Measurements from ENCODE around the gene PRLR. TPM values are rescaled to one million over a fixed set of nuclear protein-coding genes. Genes with fewer than 3 reads are reported as not detected.
"Not testable (repeated sequence)": the region's sequence is repeated elsewhere in the genome, so short reads cannot be mapped to it uniquely, and the experiment has no call there.

PRLR gene
- total and polyA plus RNA-seq, 2 of the 8 experiments (the other 6 are each of a cell fraction or from before 2014, with no cell fraction given): 0.53 to 2.5 TPM

GRCh38 chr5:35246411-35246810 is 16.1 kb upstream of the PRLR start (continued):
- TF ChIP-seq PHF8 (conservative IDR thresholded peaks at IDR 0.05; ENCODE audit: low read depth, low read length): no peak
- no peak for TF ChIP-seq ZNF274 (IDR thresholded peaks at IDR 0.05; ENCODE audit: borderline replicate concordance, extremely low read depth, low read length)

GRCh38 chr5:35245371-35245770 is 15.1 kb upstream of the PRLR start:
- H2BK15ac ChIP-seq (ENCODE audit: low read length); H4K8ac ChIP-seq (ENCODE audit: extremely low read depth, insufficient read depth, low read length); H2AK5ac ChIP-seq (ENCODE audit: low read depth, low read length); H4K20me1 ChIP-seq (replicated peaks in 1 of 2; ENCODE audit: control insufficient read depth in 1 of 2, insufficient read depth in 2 of 2, low read length in 2 of 2); H3K4me3 ChIP-seq (ENCODE audit: extremely low read depth in 1 of 4, insufficient read depth in 2 of 4, low read depth in 3 of 4, low read length in 4 of 4); DNase-seq (ENCODE audit: low read depth in 1 of 2, low spot score in 2 of 2); H3K36me3 ChIP-seq (ENCODE audit: control insufficient read depth in 2 of 4, insufficient read depth in 4 of 4, low read length in 3 of 4); H2AFZ ChIP-seq (ENCODE audit: low read length); H3K79me1 ChIP-seq (ENCODE audit: low read depth, low read length); H2BK12ac ChIP-seq (ENCODE audit: low read depth, low read length); H2BK20ac ChIP-seq (ENCODE audit: low read length); H3K14ac ChIP-seq (ENCODE audit: insufficient read length); H3K9ac ChIP-seq (replicated peaks in 1 of 4; ENCODE audit: extremely low read depth in 1 of 4, low read depth in 3 of 4, low read length in 3 of 4); H3K9me3 ChIP-seq (ENCODE audit: insufficient read depth in 2 of 2, low read depth in 1 of 2, low read length in 1 of 2); H3K4ac ChIP-seq (replicated peaks; ENCODE audit: insufficient read length, low read depth, low read length); H3K18ac ChIP-seq (ENCODE audit: extremely low read depth, low read length); H3K27me3 ChIP-seq (replicated peaks in 1 of 4; ENCODE audit: control insufficient read depth in 3 of 4, extremely low read depth in 1 of 4, insufficient read depth in 3 of 4, low read length in 3 of 4); H3K4me2 ChIP-seq (ENCODE audit: insufficient read depth in 1 of 2, low read depth in 2 of 2, low read length in 2 of 2); H4K5ac ChIP-seq (ENCODE audit: insufficient read length, low read depth, low read length); H3K27ac ChIP-seq (ENCODE audit: low read depth, low read length); H3K4me1 ChIP-seq (replicated peaks in 1 of 4; ENCODE audit: control insufficient read depth in 3 of 4, insufficient read depth in 4 of 4, low read length in 3 of 4); H4K91ac ChIP-seq (replicated peaks; ENCODE audit: insufficient read length, low read length); H3K56ac ChIP-seq (replicated peaks; ENCODE audit: insufficient read length, low read depth, low read length); FAIRE-seq; H3K79me2 ChIP-seq (ENCODE audit: control insufficient read depth in 1 of 2, insufficient read depth in 2 of 2, low read length in 2 of 2); H3K23ac ChIP-seq (ENCODE audit: insufficient read length); H2BK120ac ChIP-seq (replicated peaks; ENCODE audit: low read depth, low read length); H3K23me2 ChIP-seq (ENCODE audit: low read depth, low read length); H2BK5ac ChIP-seq (ENCODE audit: low read depth, low read length): not testable (repeated sequence)
- 84% methylated on average over 8 of the region's 10 CpGs; no CpG with 5 or more reads in 1 of the 2 experiments for WGBS, 2 experiments (ENCODE audit: extremely low coverage in 1 of 2, insufficient coverage in 1 of 2, insufficient read length in 1 of 2, insufficient replicate concordance in 2 of 2, low coverage in 1 of 2, low lambda C conversion rate in 2 of 2, missing lambda C conversion rate in 1 of 2)
- CTCF ChIA-PET (ENCODE audit: partially characterized antibody): interaction anchor here (1.1 to 1.6 kb wide), 4 partner anchors 10 to 191 kb away, joined by 3 to 6 read pairs (median 3); no protein-coding TSS in a partner anchor
- POLR2A ChIA-PET (ENCODE audit: partially characterized antibody): interaction anchor here (1.9 kb wide), 1 partner anchor 15 kb away, joined by 4 read pairs; the partner anchor contains the start of gene PRLR
